ENCODE results near the gene PPM1K.
"Not testable (repeated sequence)": the region's sequence is repeated elsewhere in the genome, so short reads cannot be mapped to it uniquely, and the experiment has no call there.

Gene PPM1K

DNA sequence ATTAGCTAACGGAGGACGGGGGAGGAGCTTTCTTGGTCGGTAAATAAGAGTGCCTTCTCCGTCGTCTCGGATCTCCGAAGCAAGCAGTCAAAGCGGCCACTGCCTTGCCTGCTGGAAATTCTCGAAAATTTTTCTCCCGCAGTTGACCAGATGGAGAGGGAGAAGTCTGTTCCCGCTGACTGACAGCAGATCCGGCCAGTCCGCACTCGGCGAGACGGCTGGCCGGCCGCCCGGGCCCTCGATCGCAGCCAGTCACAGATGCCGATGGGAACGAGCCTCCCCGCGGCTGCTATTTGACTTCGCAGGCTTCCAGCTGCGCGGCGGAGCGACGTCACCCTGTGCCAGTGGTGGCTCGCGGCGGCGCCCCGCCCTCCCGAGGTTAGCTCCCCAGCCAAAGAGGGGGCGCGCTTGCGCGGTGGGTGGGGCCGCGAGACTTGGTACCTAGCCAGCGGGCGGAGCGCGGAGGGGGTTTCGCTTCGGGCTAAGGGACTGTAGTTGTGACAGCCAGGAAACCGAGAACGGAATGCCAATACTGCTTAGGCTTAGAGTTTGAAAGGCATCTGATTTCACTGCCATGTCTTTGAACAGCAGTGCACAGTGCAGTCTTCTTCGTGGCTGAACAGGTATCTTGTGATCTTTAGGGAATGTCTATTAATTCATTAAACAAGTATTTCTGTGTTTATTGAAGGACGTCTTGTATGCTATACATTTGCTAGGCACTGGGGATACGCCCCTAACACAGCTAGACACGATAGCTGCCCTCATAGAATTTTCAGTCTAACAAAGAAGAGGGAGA, at the start of gene PPM1K:
Gene PPM1K, minus strand, starts transcription at position 123 of the 796 bp plus-strand sequence. CDS start 5,978 bp downstream, outside the sequence.
- DNase-seq (ENCODE audit: low spot score) = peak; percentile 98

DNA sequence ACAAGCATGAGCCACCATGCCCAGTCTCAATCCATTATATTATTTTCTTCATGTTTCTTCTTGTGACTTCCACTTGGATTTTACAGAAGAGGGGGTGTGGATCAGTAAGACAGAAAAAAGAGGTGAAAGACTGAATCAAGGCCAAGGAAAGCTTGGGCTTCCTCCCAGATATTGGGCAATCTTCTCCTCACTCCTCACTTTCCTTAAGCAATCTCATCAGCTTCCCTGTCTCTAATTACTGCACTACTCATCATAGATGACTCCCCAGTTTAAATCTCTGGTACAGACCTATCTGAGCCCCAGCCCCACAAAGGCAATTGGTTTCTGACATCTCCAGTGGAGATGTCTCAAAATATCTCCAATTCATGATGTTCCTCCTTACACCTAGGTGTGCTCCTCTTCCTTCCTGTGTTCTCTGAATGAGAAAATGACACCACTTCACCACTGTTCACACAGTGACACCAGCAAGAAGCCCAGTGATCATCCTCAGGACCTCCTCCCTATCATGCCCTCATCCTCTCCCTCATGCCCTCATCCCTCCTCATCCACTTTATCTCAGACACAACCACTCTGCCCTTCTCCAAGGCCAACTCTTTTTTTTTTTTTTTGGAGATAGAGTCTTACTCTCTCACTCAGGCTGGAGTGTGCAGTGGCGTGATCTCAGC, 49.5 kb upstream of the PPM1K start:
- DNase-seq (ENCODE audit: low spot score) = no peak

DNA sequence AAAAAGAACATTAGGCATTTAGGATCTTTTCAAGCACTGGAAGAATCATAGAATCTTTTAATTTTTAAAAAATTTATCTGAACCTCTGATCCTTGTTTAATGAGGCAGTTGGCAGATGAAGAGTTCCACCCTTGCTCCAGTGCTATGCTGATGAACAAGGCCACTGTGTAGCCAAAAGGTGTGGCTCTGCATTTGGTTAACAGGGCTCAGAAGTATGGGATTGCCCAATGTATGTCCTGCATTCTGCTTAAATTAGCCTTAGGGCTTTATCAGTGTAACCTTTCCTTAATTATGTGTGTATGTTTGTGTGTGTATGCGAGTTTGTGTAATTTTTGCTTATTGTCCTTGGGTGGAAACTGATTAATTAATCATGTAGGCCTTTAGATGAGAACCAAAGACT, 43.3 kb upstream of the PPM1K start:
- DNase-seq (ENCODE audit: low spot score) = no peak

DNA sequence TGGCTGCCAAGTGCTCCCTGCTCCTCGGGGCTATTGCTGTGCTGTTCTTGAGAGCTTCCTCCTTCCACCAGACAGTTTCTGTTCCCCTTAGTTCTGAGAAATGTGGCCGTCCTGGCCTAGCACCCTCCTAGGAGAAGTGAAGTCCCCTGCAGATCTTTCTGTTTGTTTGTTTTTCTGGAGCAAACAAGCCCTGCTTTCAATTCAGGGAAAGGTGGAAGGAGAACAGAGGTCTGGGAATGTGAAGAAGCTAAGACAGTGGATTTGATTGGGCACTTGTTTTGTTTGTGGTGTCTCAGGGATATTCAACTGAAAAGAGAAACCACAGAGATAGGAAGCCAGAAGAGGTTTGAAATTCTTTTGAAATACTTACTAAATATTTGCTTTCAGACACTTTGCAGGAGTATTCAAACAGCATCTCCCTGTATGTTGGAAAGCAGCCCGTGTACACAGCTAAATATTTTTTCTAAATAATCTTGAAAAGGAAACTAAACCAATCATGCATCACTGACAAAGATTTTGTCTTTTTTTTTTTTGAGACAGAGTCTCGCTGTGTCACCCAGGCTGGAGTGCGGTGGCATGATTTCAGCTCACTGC, 36.5 kb upstream of the PPM1K start:
- DNase-seq (ENCODE audit: low spot score) = no peak

DNA sequence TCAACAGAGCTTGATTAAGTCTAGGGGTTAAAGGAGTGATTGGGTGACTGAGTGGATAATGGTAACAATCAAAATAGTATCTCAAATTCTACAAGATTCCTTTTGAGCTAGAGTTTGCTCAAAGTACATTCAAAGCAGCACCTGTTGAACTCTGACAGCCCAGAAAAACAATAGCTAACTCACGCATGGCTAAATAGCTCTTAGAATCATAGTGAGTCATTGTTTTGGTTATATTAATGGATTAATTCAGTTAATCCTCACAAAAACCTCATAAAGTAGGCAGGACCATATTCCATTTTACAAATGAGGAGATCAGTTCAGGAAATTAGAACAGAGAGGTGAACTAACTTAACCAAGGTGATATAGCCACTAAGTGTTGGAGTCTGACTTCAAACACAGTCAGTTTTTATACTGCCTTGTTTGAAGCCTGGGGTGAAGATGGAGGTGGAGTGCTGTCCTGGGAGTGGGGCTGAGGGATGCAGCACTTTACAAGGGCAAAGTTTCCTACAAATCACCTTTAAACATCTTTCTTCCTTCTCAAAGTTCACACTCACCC, 35.9 kb upstream of the PPM1K start:
- DNase-seq (ENCODE audit: low spot score) = no peak

DNA sequence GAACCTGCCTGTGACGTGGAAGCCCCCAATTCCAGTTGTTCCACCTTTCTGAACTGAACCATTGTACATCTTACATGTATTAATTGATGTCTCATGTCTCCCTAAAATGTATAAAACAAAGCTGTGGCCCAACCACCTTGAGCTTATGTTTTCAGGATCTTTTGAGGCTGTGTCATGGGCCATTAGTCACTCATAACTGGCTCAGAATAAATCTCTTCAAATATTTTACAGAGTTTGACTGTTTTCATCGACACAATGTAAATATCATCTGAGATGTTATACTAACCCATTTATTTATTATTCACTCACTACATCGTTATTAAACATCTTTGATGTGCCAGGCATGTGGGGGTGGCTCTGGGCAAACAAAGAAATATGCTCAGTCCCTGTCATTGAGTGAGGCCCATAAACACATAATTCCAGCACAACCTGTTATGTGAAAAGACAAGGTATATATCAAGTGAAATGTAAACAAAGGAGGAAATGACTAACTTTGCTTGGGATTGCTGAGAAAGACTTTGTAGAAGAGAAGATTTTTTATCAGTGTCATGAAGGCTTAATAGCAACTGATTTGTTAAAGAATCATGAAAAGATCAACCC, 34.5 kb upstream of the PPM1K start:
- no peak for DNase-seq (ENCODE audit: low spot score)

DNA sequence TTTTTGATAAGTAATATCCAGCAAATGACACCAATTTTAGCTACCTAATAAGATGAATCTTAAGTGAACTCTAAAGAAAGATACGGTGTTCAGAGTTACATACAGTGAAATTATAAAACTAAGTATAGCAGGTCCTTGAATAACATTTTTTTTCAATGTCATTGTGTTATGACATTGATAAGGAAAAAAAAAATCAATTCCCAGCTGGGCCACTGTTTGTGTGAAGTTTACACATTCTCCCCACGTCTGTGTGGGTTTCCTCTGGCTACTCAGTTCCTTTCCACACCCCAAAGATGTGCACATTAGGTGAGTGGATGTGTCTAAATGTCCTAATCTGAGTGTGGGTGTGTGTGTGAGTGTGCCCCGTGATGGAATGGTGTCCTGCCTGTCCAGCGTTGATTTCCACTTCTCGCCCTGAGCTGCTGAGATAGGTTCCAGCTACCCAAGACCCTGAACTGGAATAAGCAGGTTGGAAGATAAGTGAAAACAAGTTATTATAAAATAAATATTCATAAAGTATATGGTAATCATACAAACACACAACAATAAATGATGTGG, 31.2 kb upstream of the PPM1K start:
- no peak for DNase-seq (ENCODE audit: low spot score)

DNA sequence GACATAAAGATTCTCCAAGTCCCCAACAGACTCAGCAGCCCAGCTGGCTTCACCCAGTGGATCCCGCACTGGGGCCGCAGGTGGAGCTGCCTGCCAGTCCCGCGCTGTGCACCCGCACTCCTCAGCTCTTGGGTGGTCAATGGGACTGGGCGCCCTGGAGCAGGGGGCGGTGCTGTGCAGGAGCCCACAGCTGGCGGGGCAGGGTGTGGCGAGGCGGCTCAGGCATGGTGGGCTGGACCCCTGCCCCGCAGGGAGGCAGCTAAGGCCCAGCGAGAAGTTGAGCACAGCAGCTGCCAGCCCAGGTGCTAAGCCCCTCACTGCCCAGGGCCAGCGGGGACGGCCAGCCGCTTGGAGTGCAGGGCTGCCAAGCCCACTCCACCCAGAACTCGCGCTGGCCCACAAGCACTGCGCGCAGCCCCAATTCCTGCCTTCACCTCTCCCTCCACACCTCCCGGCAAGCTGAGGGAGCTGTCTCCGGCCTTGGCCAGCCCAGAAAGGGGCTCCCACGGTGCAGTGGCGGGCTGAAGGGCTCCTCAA, 28.8 kb upstream of the PPM1K start:
- not testable (repeated sequence) for DNase-seq (ENCODE audit: low spot score)

DNA sequence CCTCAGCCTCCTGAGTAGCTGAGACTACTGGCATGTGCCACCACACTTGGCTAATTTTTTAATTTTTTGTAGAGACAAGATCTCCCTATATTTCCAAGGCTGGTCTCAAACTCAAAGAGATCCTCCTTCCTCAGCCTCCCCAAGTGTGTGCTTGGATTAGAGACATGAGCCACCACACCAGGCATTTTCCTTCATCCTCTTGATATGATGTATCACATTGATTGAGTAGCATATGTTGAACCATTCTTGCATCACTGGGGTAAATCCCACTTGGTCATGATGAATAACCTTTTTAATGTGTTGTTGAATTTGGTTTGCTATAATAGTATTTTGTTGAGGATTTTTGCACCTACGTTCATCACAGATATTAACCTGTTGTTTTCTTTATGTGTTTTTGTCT, 24.2 kb upstream of the PPM1K start:
- no peak for DNase-seq (ENCODE audit: low spot score)

DNA sequence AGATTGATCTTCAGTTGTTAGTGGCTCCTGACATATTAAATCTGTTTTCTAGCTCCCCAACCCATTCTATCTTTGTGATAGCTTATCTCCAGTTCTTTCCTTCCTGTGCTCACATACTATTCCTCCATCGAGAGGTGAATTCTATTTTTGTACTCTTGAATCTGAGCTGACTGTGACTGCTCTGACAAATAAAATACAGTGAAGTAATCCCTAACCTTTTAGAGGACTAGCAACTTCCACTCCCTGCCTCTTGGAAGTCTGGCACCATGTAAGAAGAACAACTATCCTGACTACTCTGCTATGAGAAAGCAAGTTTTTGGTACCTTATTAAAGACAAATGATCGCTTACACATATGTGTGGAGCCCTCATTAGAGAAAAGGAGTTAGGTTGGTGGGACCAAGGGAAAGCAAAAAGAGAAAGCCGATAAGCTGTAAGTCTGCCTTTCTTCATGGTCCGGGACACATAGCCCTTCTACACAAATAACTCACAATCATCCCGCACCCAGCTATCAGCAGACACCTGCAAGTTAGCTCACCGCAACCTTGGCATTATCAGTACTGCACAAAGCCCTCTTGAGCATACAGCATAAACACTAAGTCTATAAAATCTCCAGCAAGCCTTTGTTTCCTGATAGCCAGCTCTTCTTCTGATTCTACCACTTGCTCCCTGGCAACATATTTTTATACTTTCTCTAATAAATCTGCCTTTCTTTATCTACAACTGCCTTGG, 13.5 kb upstream of the PPM1K start:
- no peak for DNase-seq (ENCODE audit: low spot score)

DNA sequence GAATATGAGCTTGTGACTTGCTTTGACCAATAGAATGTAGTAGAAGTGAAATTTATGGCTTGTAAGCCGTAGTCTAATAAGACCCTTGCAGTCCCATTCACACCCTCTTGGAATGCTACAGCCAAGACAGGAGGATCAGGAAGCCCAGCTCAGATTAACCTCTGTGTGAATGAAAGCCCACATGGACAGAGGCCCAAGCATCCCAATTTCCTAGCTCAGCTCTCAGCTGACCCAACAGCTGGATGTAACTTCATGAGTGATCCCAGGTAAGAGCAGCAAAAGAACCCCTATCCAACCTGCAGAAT, 12.8 kb upstream of the PPM1K start:
- DNase-seq (ENCODE audit: low spot score) = no peak

DNA sequence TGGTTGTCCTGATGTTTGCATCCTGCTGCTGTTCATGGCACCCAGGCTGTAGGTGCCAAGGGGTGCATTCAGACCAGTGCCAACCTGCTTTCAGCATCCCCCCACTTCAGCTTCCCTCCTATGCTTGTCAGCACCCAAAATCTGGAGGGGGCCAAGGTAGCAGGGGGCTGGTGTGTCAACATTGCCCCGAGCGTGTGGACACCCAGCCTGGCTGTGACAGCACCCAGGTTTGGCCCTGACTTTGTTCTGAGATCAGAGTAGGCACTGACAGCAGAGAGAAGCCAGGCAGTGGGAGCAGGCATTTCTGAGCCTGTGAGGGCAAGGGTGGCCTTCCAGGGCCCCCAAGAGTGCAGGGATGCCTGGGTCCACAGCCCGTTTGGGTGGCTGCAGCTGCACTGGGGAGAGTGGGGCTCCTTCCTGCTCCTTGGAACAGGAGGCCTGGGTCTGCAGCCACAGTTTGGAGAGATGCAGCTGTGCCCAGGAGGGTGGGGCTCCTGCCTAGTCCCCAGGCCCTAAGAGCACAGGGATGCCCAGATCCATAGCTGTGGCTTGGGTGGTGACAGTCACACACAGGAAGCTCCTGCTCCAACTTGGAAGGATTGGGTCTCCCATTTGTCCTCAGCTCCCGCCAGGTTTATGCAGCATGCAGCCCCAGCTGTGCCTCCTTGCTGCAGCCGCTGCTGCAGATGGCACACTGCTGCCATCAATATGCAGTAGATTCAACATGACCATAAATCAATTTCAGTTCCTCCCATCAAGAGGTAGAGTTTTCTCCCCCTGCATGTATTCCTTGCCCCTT, 12.3 kb upstream of the PPM1K start:
- no peak for DNase-seq (ENCODE audit: low spot score)

DNA sequence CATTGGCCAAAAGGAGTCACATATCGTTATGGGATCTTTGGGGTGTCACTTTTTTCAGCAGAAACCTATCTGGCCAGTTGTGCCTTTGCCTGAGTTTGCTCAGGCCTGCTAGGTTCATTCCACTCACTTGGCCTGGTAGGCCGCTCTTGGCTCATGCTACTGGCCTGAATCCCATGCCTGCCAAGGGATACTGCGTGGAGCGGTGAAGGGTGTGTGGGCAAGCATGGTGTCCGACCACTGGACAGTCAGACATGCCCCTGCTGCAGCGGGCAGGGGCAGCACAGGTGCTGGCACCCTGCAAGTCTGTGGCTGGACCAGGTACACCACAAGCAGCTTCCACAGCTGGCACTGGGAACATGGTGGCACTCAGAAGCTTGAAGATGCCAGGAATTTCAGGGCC, 11.3 kb upstream of the PPM1K start:
- DNase-seq (ENCODE audit: low spot score) = no peak

DNA sequence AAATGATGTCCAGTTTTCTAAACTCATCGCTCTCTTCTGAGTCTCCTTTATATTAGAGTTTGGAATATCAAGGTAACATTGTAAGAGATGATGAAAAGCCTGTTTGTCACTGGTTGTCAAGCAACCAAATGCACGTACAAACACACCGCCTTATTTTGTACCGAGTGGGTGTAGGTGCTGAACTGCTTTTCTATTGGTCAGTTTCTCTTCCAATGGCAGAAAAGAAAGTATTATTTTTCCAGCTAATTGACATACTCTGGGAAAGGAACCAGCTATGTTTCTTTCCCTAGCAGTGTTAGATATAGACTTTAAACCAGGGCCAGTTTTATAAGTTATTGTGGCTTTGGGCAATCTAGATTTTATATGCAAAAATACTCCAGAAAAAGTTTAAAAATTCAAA, 6.6 kb upstream of the PPM1K start:
- DNase-seq (ENCODE audit: low spot score) = no peak

DNA sequence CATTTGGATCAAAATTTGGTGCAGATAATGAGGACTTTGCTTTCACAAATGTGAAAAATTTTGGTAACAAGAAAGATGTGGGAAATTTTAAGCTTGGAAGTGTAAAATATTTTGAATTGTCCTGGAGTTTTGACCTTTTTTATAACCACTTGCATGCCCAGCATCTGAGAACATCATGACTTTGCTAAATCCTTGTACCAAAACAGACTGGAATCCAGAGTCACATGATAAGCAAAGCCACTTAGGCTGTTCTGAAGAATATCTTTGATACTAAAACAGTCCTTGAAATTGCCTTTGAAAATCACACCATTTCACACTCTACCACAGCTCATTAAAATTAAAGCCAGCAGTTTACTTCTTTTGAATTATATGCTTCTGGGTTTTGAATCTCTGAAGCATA, 2.5 kb upstream of the PPM1K start:
- no peak for DNase-seq (ENCODE audit: low spot score)

DNA sequence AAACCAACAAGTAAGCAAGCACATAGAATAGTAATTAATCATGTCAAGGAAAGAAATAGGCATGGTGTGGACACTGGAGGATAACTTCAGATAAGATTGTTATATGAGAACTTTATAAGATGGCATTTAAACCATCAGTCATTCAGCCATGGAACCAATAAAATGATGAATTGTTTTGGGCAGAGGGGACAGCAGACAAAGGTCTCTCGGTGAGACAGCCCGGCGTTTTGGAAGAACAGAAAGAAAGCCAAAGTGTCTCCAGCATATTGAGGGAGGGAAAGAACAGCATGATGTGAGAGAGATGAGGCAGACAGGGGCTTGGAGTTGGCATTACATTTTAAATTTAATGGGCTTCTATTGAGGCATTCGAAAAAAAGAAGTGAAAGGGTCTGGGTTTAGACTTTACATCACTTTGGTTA, 883 bp upstream of the PPM1K start:
- no peak for DNase-seq (ENCODE audit: low spot score)

DNA sequence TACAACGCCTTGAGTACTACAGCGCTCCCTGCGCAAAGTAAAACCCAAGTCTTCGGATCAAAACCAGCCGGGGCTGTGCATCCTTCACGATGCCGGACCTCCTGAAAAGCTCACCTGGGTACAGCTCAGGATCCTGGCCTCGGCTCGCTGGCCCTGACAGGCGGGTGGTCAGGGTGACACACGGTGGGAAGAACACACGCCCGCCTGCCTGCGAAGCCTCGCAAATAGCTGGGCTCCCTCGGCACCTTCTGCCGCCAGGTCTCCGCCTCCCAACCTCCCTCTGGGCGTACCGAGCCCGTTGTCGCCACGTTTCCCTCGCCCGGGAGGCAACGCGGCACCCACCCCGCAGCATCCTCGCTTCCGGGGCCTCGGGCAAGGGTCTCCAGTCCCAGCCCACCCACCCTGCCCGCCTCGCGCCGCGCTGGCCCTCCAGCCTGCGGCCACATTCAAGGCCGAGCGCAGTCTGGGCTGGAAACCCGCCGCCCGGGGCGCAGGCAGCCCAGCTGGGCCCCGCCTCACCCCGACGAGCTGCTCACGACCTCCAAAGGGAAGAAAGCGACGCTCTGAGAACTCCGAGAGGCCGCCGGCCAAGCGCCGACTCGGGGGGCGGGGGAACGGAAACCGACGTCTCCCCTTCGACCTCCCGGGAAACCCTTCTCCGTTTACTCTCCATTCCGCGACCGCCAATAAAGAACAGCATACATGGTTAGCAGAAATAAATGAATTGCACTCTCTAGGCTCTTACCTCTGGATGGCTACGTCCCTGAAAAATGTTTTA, 511 bp downstream of the PPM1K start:
- peak; percentile 77 for DNase-seq (ENCODE audit: low spot score)

DNA sequence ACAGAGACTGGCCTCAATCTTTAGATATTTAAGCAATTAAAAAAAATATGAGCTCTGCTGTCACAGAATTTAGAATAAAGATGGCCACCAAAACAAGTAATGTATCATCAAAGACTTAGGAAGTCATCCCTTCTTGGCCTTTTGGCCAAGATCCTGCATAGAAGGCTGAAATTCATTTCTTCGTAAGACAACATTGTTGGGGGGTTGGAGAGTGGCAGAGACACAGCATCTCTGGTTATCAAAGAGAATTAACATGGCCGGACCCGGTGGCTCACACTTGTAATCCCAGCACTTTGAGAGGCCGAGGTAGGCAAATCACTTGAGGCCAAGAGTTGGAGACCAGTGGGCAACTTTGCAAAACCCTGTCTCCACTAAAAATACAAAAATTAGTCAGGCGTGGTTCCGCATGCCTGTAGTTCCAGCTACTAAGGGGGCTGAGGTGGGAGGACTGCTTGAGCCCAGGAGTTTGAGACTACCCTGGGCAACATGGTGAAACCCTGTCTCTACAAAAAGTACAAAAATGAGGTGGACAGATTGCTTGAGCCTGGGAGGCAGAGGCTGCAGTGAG, 4.0 kb downstream of the PPM1K start:
- DNase-seq (ENCODE audit: low spot score) = no peak

DNA sequence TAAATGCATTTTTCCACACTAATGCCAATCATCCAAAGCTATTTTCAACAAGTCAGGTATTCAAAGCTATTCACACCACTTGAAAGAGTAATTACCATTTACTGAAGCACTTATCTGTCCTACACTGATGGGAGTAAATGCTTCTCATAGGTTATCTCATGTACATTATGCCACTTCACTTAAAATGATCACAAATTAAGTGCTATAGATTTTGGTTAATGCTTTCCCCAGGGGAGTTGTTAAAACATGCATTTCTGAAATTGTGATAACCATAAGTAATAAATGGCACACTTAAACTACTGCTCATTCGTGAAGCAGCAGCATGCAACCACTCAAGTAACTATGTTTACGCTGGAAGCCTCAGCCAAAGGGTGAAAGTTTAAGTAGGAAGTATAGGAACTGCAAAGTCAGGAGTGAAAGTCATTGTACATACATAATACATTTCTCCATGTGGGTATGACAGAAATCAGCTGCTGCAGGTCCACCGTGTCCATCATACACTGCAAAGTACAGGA, 6.6 kb downstream of the PPM1K start:
- DNase-seq (ENCODE audit: low spot score) = no peak

All from ecto neural progenitor cell (in vitro differentiated cells).